GM12872 (cell line): ENCODE data around the gene RIMBP3C.

Experiments used
- TF ChIP-seq, protein P1 (sequence below): IDR thresholded peaks from 3 replicates; pipeline ENCODE4 v1.5.1; 2011; ENCODE audit warnings: low read depth, mild to moderate bottlenecking, low read length, moderate library complexity; ENCODE audit not compliant: insufficient read depth

The RIMBP3C gene

DNA sequence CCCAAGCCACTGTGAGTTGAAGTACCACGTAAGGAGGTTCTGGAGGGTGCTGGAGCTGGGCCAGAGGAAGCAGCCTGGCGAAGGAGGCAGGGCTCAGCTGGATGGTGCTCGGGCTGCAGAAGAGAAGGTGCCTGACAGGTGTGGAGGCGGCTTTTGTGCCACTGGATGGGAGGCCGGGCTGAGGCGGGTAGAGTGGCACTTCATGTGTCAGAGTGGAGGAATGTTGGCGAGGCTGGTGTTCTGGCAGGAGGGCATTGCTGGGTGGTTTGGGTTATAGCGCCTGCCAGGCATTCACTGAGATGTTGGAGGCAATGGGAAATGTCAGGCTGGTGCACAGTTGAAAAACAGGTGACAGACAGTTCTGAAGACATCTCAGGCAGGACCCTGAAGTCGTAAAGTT lies 40.4 kb upstream of the RIMBP3C start:
- TF ChIP-seq, protein P1, sequence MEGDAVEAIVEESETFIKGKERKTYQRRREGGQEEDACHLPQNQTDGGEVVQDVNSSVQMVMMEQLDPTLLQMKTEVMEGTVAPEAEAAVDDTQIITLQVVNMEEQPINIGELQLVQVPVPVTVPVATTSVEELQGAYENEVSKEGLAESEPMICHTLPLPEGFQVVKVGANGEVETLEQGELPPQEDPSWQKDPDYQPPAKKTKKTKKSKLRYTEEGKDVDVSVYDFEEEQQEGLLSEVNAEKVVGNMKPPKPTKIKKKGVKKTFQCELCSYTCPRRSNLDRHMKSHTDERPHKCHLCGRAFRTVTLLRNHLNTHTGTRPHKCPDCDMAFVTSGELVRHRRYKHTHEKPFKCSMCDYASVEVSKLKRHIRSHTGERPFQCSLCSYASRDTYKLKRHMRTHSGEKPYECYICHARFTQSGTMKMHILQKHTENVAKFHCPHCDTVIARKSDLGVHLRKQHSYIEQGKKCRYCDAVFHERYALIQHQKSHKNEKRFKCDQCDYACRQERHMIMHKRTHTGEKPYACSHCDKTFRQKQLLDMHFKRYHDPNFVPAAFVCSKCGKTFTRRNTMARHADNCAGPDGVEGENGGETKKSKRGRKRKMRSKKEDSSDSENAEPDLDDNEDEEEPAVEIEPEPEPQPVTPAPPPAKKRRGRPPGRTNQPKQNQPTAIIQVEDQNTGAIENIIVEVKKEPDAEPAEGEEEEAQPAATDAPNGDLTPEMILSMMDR: no peak

DNA sequence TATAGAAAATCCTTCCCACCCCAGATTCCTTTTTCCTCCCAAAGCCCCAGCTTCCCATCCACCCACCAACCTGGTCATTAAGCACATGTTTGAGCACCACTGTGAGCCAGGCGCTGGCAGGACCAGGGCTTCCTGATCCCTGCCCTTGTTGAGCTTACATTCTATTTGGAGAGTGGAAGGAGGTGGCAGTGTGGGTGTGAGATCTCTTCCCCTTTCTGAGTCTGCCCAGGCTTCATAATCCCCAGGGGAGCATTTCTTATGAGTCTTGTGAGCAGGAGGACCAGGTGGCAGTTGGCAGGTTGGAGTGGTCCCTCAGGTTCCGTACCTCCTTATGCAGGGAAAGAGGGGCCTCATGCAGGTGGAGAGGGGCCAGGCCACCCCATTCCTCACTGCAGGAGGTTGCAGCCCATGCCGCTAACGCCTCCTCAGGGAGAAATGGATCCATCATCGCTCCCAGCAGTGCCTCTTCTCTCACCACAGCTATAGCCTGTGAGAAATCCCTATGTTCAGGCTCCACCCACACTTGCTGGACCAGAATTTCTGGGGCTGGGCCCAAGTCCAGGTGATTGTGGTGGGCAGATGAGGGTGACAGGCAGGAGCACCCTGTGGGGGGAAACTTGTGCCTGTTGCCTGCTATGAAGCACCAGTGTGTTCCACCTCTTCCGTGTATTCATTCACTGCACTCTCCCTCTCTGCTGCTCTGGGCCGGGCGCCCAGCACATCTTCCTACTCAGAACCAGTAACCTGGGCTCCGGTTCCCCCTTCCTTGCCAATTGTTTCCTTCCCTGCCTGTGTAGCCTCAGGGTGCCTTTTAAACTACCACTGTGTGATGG lies 39.8 kb upstream of the RIMBP3C start:
- TF ChIP-seq, protein P1: no peak

DNA sequence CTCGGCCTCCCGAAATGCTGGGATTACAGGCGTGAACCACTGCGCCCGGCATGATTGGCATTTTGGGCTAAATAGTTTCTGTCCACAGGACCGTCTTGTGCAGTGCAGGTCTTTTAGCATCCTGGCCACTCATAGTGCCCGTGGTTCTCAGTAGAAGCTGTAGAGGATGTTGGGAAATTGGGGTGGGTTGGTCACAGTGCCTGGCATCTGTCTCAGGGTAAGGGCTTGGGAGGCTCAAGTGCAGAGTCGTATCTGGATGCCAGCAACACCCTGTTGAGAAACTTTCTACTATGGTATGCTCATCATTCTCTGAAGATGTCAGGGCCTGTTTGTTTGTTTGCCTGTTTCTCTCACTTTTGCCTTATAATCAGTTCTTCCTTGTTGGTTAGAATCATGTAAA lies 38.1 kb upstream of the RIMBP3C start:
- TF ChIP-seq, protein P1: no peak

DNA sequence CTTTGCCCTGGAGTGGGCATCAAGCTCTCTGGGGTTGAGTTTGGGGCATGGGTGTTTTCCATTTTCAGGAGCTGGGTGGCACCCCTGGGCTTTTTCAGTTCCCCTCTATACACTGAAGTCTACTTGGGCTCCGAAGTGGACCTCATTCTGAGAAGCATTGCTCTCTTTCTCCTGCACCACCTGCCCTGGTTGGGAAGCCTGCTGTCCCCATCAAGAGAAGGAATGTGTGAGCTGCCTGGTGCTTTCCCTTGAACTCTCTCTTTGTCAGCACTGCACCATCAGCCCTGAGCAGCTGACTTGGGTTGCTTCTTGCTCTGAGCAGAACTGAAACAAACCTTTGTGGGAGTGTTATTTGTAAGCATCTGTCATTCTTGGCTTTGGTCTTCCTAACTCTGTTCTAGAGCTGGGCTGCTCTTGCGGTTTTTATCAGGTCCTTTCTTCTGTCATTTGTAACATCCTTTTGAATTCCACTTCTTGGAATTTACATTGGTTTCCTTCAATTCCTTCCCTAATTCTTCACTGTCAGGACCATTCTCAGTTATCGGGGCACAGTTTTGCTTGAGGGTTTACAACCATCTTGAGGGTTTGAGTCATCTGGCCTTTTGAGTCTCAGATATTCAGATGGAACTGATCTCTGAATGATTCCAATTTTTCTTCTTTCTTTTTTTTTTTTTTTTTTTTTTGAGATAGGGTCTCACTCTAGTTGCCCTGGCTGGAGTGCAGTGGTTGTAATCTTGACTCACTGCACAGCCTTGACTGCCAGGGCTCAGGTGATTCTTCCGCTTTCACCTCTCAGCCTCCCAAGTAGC lies 36.7 kb upstream of the RIMBP3C start:
- TF ChIP-seq, protein P1: no peak

DNA sequence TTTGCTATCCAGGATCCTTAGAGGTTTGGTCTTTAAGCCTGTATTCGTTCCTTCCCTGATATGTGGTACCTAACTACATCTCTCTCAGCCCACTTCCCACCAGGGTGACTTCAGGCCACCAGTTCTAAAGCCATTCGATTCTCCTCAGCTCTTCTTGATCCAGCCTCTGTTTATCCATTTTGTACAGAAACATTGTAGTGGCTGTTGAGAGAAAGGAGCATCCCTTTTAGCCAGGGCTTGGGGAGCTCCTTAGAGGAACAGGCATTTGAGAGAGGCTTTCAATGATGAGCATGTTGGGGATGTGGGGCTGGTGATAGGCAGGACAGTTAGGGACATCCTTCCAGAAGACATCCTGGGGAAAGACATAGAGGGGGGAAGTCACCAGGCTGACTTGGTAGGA lies 34.1 kb upstream of the RIMBP3C start:
- TF ChIP-seq, protein P1: no peak

DNA sequence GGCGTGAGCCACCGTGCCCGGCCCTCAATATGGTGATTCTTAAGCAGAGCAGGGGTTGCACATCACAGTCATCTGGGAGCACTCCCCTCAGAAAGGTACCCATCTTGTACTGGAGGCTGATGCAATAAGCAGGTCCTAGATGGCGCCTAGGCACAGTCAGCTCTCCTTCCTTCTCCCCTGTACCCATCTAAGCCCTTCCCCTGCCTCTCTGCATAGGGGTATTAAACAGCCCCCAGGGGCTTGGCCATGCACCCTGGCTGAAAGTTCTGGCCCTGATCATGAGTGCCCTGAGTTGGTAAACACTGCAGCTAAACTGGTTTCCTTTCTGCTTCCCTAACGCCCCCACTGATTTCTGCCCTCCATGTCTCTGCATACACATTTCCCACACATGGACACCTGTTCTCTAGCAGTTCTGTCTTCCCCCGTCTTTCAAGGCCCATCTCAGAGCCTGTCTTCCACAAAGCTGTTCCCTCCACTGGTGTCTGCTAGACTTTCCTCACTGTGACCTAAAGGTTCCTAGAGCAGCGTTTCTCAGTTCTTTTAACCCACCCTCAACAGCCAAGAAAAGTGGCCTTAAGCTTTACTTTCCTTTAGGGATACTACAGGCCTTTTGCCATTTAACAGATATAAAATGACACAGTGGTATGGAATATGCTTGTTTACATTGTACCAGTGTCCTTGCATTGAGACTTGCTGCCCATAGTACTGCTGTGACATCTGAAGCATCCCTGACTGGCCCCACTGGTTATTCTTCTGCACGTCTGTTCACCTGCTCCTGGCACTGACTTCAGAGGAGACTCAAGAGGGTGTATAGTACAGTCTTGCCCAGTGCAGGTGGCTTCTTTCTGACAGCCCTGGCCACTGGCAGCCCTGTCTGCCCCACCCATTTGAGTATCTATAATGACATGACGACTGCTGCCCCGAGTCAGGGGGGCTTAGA lies 31.8 kb upstream of the RIMBP3C start:
- TF ChIP-seq, protein P1: no peak
